GM12891 (cell line): ENCODE measurements around the gene ATG4C.

ENCODE experiments used
- PAX5 ChIP-seq: IDR thresholded peaks from 2 replicates; pipeline ENCODE4 v1.6.1; 2011; ENCODE audit warnings: low read length, moderate library complexity, mild to moderate bottlenecking; ENCODE audit not compliant: insufficient read depth, severe bottlenecking
- POLR2A ChIP-seq: IDR thresholded peaks from 2 replicates; pipeline ENCODE4 v1.6.1; 2011; ENCODE audit warnings: low read depth, low read length, control low read depth

DNA sequence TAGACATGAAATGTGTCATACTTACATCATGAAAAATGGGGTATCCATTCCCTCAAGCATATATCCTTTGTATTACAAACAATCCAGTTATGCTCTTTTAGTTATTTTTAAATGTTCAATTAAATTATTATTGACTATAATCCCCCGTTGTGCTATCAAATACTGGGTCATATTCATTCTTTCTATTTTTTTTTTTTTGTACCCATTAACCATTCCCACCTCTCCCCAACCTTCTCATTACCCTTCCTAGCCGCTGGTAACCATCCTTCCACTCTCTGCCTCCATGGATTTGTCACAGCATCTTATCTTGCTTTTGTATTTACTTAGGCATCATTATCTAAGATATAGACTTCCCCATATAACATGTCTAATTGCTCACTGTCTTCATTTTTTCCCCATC lies 15.8 kb downstream of the ATG4C start:
- TF ChIP-seq PAX5, result no peak
- TF ChIP-seq POLR2A, result no peak
